GM19468 (cell line): ENCODE measurements around the gene DVL3.
"Not testable (repeated sequence)": the region's sequence is repeated elsewhere in the genome, so short reads cannot be mapped to it uniquely, and the experiment has no call there.

Experiments
- ATAC-seq: cut with Tn5 transposase; IDR thresholded peaks from one replicate; pipeline ENCODE4 v1.9.1; 2021; ENCODE audit warnings: mild to moderate bottlenecking, moderate library complexity, moderate number of reproducible peaks; ENCODE audit not compliant: unreplicated experiment; ENCODE audit errors: extremely low read depth

The DVL3 gene

GRCh38 chr3:184149770-184150169, 5.4 kb upstream of the DVL3 start:
- not testable (repeated sequence) for ATAC-seq

- no peak for ATAC-seq
These were observed 706 bp downstream of the DVL3 start for GRCh38 chr3:184155644-184156521.

- ATAC-seq: no peak
These were observed 1.4 kb downstream of the DVL3 start for GRCh38 chr3:184156522-184156955.

- no peak for ATAC-seq
These were observed 2.0 kb downstream of the DVL3 start for GRCh38 chr3:184157206-184157605.

- ATAC-seq: no peak
These were observed 3.2 kb downstream of the DVL3 start for GRCh38 chr3:184158404-184158803.

GRCh38 chr3:184160456-184160855, 5.3 kb downstream of the DVL3 start:
- no peak for ATAC-seq

- not testable (repeated sequence) for ATAC-seq
These were observed 7.4 kb downstream of the DVL3 start for GRCh38 chr3:184162571-184163070.

GRCh38 chr3:184164648-184165330, 9.6 kb downstream of the DVL3 start:
- no peak for ATAC-seq

- no peak for ATAC-seq
These were observed 10.4 kb downstream of the DVL3 start for GRCh38 chr3:184165543-184165942.

- no peak for ATAC-seq
These were observed 11.5 kb downstream of the DVL3 start for GRCh38 chr3:184166671-184167070.

GRCh38 chr3:184167786-184168185, 12.6 kb downstream of the DVL3 start:
- ATAC-seq: no peak

- ATAC-seq: no peak
These were observed 13.4 kb downstream of the DVL3 start for GRCh38 chr3:184168363-184169120.

- no peak for ATAC-seq
These were observed 15.0 kb downstream of the DVL3 start for GRCh38 chr3:184169896-184170875.

GRCh38 chr3:184171562-184171961, 16.4 kb downstream of the DVL3 start:
- no peak for ATAC-seq

GRCh38 chr3:184172681-184173373, 17.6 kb downstream of the DVL3 start:
- ATAC-seq: no peak

GRCh38 chr3:184173374-184173722, 18.2 kb downstream of the DVL3 start:
- no peak for ATAC-seq

- no peak for ATAC-seq
These were observed 19.1 kb downstream of the DVL3 start for GRCh38 chr3:184174284-184174645.

- ATAC-seq: peak; percentile 94
These were observed 19.7 kb downstream of the DVL3 start, which contains the start of gene AP2M1 for GRCh38 chr3:184174646-184175492. AP2M1 (plus strand) TSS chr3:184174855; CDS start chr3:184176994, 2,139 bp downstream.
